GM19467 (cell line): Measurements from ENCODE around the gene ADAM12.

Experiments used
- ATAC-seq: cut with Tn5 transposase; IDR thresholded peaks from one replicate; pipeline ENCODE4 v1.9.1; 2021; ENCODE audit warnings: mild to moderate bottlenecking, moderate library complexity; ENCODE audit not compliant: unreplicated experiment

The ADAM12 gene

GRCh38 chr10:126315494-126316177 lies 72.6 kb downstream of the ADAM12 start:
- ATAC-seq = no peak

GRCh38 chr10:126314863-126315493 lies 73.3 kb downstream of the ADAM12 start:
- no peak for ATAC-seq

GRCh38 chr10:126312167-126312566 lies 76.1 kb downstream of the ADAM12 start:
- ATAC-seq = no peak

GRCh38 chr10:126309228-126309883 lies 78.9 kb downstream of the ADAM12 start:
- ATAC-seq = no peak

GRCh38 chr10:126302826-126303665 lies 85.2 kb downstream of the ADAM12 start:
- no peak for ATAC-seq

GRCh38 chr10:126302476-126302756 lies 85.9 kb downstream of the ADAM12 start:
- no peak for ATAC-seq

GRCh38 chr10:126301701-126302475 lies 86.4 kb downstream of the ADAM12 start:
- ATAC-seq = no peak

GRCh38 chr10:126294451-126294850 lies 93.8 kb downstream of the ADAM12 start:
- ATAC-seq = no peak

- no peak for ATAC-seq
Measured at GRCh38 chr10:126290232-126290631, 98.0 kb downstream of the ADAM12 start.

- ATAC-seq = no peak
Measured at GRCh38 chr10:126288547-126289493, 99.5 kb downstream of the ADAM12 start.

- no peak for ATAC-seq
Measured at GRCh38 chr10:126286256-126286780, 102.0 kb downstream of the ADAM12 start.

GRCh38 chr10:126283307-126283706 lies 105.0 kb downstream of the ADAM12 start:
- ATAC-seq = no peak

- no peak for ATAC-seq
Measured at GRCh38 chr10:126278851-126279250, 109.4 kb downstream of the ADAM12 start.

- ATAC-seq = no peak
Measured at GRCh38 chr10:126277181-126277580, 111.1 kb downstream of the ADAM12 start.

- ATAC-seq = no peak
Measured at GRCh38 chr10:126272526-126272925, 115.8 kb downstream of the ADAM12 start.

- ATAC-seq = no peak
Measured at GRCh38 chr10:126270111-126270510, 118.2 kb downstream of the ADAM12 start.

- ATAC-seq = no peak
Measured at GRCh38 chr10:126268013-126268920, 120.0 kb downstream of the ADAM12 start.
